HEK293 (cell line): ENCODE results near the gene NOS1.
A peak's percentile ranks its signal among the peaks of the same experiment; 100 is the strongest.
"Not testable (repeated sequence)": the region's sequence is repeated elsewhere in the genome, so short reads cannot be mapped to it uniquely, and the experiment has no call there.

Experiments used
- CTCF ChIA-PET: fragments of 350-600 bp; formaldehyde crosslinking; extraction: SDS; loops from one replicate; lab custom pipeline; 2021; ENCODE audit warnings: antibody characterized with exemption; lab: Yijun Ruan, JAX
- POLR2A ChIA-PET: fragments of 300-600 bp; formaldehyde crosslinking; extraction: SDS; loops from one replicate; lab custom pipeline; 2020; ENCODE audit warnings: antibody characterized with exemption, inconsistent platforms; lab: Yijun Ruan, JAX
- H3K27ac ChIP-seq: fragments of 200-500 bp; sonication (Bioruptor generic); 2 replicates; pipeline ENCODE4 v1.5.1; 2014; ENCODE audit warnings: low read depth, low read length, control low read depth, inconsistent platforms; ENCODE audit errors: extremely low read depth
- H3K36me3 ChIP-seq, 2 experiments: fragments of 200-500 bp in 1 of 2; sonication (Bioruptor generic) in 1 of 2; 1 replicate in 1 of 2; 2 replicates in 1 of 2; pipeline ENCODE4 v1.5.1; 2014 to 2017; ENCODE audit warnings: inconsistent platforms in 2 of 2, low read length in 2 of 2; ENCODE audit not compliant: control insufficient read depth in 2 of 2, insufficient read depth in 1 of 2
- H3K4me1 ChIP-seq: fragments of 200-500 bp; sonication (Bioruptor generic); 2 replicates; pipeline ENCODE4 v1.5.1; 2014; ENCODE audit warnings: mild to moderate bottlenecking, low read length, inconsistent platforms; ENCODE audit not compliant: control insufficient read depth, insufficient read depth
- H3K4me3 ChIP-seq: 2 replicates; pipeline ENCODE4 v1.5.1; 2011; ENCODE audit warnings: low read depth, mild to moderate bottlenecking, control low read depth, low read length, moderate library complexity
- H3K9me3 ChIP-seq: fragments of 200-500 bp; sonication (Bioruptor generic); 2 replicates; pipeline ENCODE4 v1.5.1; 2014; ENCODE audit warnings: low read depth, low read length, inconsistent platforms; ENCODE audit not compliant: control insufficient read depth, insufficient read depth
- EGR2 ChIP-seq: fragments of 450-650 bp; formaldehyde crosslinking; IDR thresholded peaks from 2 replicates; pipeline ENCODE4 v1.5.1; 2016; ENCODE audit warnings: low read depth, missing biosample characterization, missing genetic modification characterization
- GFI1B ChIP-seq: fragments of 450-650 bp; formaldehyde crosslinking; IDR thresholded peaks from 2 replicates; pipeline ENCODE4 v1.5.1; 2016; ENCODE audit warnings: missing biosample characterization, missing genetic modification characterization
- GLI2 ChIP-seq: fragments of 450-650 bp; formaldehyde crosslinking; IDR thresholded peaks from 2 replicates; pipeline ENCODE4; 2017; ENCODE audit warnings: missing biosample characterization, missing genetic modification characterization, low read depth, borderline replicate concordance
- MYNN ChIP-seq: fragments of 450-650 bp; formaldehyde crosslinking; IDR thresholded peaks from 2 replicates; pipeline ENCODE4 v1.5.1; 2016; ENCODE audit warnings: missing biosample characterization, missing genetic modification characterization, borderline replicate concordance
- ZBTB1 ChIP-seq: fragments of 450-650 bp; formaldehyde crosslinking; IDR thresholded peaks from 2 replicates; pipeline ENCODE4 v1.5.1; 2016; ENCODE audit warnings: missing biosample characterization, missing genetic modification characterization
- ZBTB11 ChIP-seq: fragments of 450-650 bp; formaldehyde crosslinking; conservative IDR thresholded peaks from 2 replicates; pipeline ENCODE4 v1.5.1; 2016; ENCODE audit warnings: low read depth, missing biosample characterization, missing genetic modification characterization
- ZBTB21 ChIP-seq: fragments of 450-650 bp; formaldehyde crosslinking; IDR thresholded peaks from 2 replicates; pipeline ENCODE4 v1.5.1; 2017; ENCODE audit warnings: missing biosample characterization, missing genetic modification characterization
- ZBTB8A ChIP-seq: fragments of 450-650 bp; formaldehyde crosslinking; IDR thresholded peaks from 2 replicates; pipeline ENCODE4 v1.5.1; 2016; ENCODE audit warnings: missing biosample characterization, missing genetic modification characterization
- ZNF138 ChIP-seq: fragments of 450-650 bp; formaldehyde crosslinking; IDR thresholded peaks from 2 replicates; pipeline ENCODE4 v1.5.1; 2016; ENCODE audit warnings: missing biosample characterization, missing genetic modification characterization, borderline replicate concordance
- ZNF140 ChIP-seq: fragments of 450-650 bp; formaldehyde crosslinking; IDR thresholded peaks from 2 replicates; pipeline ENCODE4 v1.5.1; 2016; ENCODE audit warnings: missing biosample characterization, missing genetic modification characterization
- ZNF202 ChIP-seq: fragments of 450-650 bp; formaldehyde crosslinking; IDR thresholded peaks from 2 replicates; pipeline ENCODE4 v1.5.1; 2016; ENCODE audit warnings: missing biosample characterization, missing genetic modification characterization, borderline replicate concordance
- ZNF266 ChIP-seq: fragments of 450-650 bp; formaldehyde crosslinking; IDR thresholded peaks from 2 replicates; pipeline ENCODE4 v1.5.1; 2016; ENCODE audit warnings: missing biosample characterization, missing genetic modification characterization, low read depth
- ZNF292 ChIP-seq: fragments of 450-650 bp; formaldehyde crosslinking; IDR thresholded peaks from 2 replicates; pipeline ENCODE4 v1.5.1; 2016; ENCODE audit warnings: low read depth, missing biosample characterization, missing genetic modification characterization, borderline replicate concordance
- ZNF341 ChIP-seq: fragments of 450-650 bp; formaldehyde crosslinking; IDR thresholded peaks from 2 replicates; pipeline ENCODE4; 2016; ENCODE audit warnings: low read depth, missing biosample characterization, missing genetic modification characterization
- ZNF404 ChIP-seq: fragments of 450-650 bp; formaldehyde crosslinking; IDR thresholded peaks from 2 replicates; pipeline ENCODE4 v1.5.1; 2017; ENCODE audit warnings: missing biosample characterization, missing genetic modification characterization
- ZNF510 ChIP-seq: fragments of 450-650 bp; formaldehyde crosslinking; IDR thresholded peaks from 2 replicates; pipeline ENCODE4 v1.5.1; 2018; ENCODE audit warnings: mild to moderate bottlenecking, missing genetic modification characterization, missing biosample characterization; ENCODE audit not compliant: insufficient replicate concordance
- ZNF513 ChIP-seq: fragments of 450-650 bp; IDR thresholded peaks from 2 replicates; pipeline ENCODE4 v1.5.1; 2018; ENCODE audit warnings: missing biosample characterization, missing genetic modification characterization
- ZNF555 ChIP-seq: fragments of 450-650 bp; formaldehyde crosslinking; conservative IDR thresholded peaks from 2 replicates; pipeline ENCODE4 v1.5.1; 2017; ENCODE audit warnings: missing biosample characterization, mild to moderate bottlenecking, missing genetic modification characterization, inconsistent platforms
- ZNF558 ChIP-seq: fragments of 450-650 bp; formaldehyde crosslinking; IDR thresholded peaks from 2 replicates; pipeline ENCODE4 v1.5.1; 2016; ENCODE audit warnings: missing biosample characterization, missing genetic modification characterization
- ZNF560 ChIP-seq: fragments of 450-650 bp; formaldehyde crosslinking; IDR thresholded peaks from 2 replicates; pipeline ENCODE4 v1.5.1; 2017; ENCODE audit warnings: missing biosample characterization, missing genetic modification characterization, borderline replicate concordance
- ZNF623 ChIP-seq: fragments of 450-650 bp; formaldehyde crosslinking; IDR thresholded peaks from 2 replicates; pipeline ENCODE4 v1.5.1; 2016; ENCODE audit warnings: missing biosample characterization, missing genetic modification characterization
- ZNF654 ChIP-seq: fragments of 450-650 bp; formaldehyde crosslinking; IDR thresholded peaks from 2 replicates; pipeline ENCODE4 v1.5.1; 2016; ENCODE audit warnings: low read depth, missing biosample characterization, missing genetic modification characterization
- ZNF791 ChIP-seq: fragments of 450-650 bp; formaldehyde crosslinking; IDR thresholded peaks from 2 replicates; pipeline ENCODE4 v1.5.1; 2016; ENCODE audit warnings: missing biosample characterization, missing genetic modification characterization
- ZXDB ChIP-seq: fragments of 450-650 bp; formaldehyde crosslinking; IDR thresholded peaks from 2 replicates; pipeline ENCODE4 v1.5.1; 2016; ENCODE audit warnings: missing biosample characterization, missing genetic modification characterization

Gene NOS1

GRCh38 chr12:117199956-117200744 lies 161.3 kb downstream of the NOS1 start (continued):
- TF ChIP-seq ZBTB11 (tag by site-specific recombination) (peak; percentile 79), ZXDB (tag by site-specific recombination) (peak; percentile 66; the same call in 1 of the 2 replicates), ZNF560 (tag by site-specific recombination) (peak; percentile 95), ZNF140 (tag by site-specific recombination) (peak; percentile 76; the same call in 1 of the 2 replicates), ZNF654 (tag by site-specific recombination) (peak; percentile 44), ZBTB8A (tag by site-specific recombination) (peak; percentile 74), ZNF555 (tag by site-specific recombination) (peak; percentile 85), ZNF292 (tag by site-specific recombination) (peak; percentile 68; the same call in 1 of the 2 replicates), GLI2 (peak; percentile 81; the same call in 1 of the 2 replicates), ZNF623 (tag by site-specific recombination) (peak; percentile 76), ZNF791 (0 out of 2 replicates have a peak, but pooled peaks have one; percentile 16), MYNN (peak; percentile 38; the same call in 1 of the 2 replicates), ZNF341 (tag by site-specific recombination) (0 out of 2 replicates have a peak, but pooled peaks have one; percentile 18), ZBTB1 (tag by site-specific recombination) (peak; percentile 81; the same call in 1 of the 2 replicates), ZNF138 (tag by site-specific recombination) (0 out of 2 replicates have a peak, but pooled peaks have one; percentile 22), ZNF558 (tag by site-specific recombination) (peak; percentile 73), ZNF202 (peak; percentile 81; the same call in 1 of the 2 replicates), ZNF266 (peak; percentile 76), ZNF513 (tag by site-specific recombination) (peak; percentile 62; the same call in 1 of the 2 replicates), GFI1B (tag by site-specific recombination) (peak; percentile 32; the same call in 1 of the 2 replicates), ZNF510 (tag by site-specific recombination) (peak; percentile 75), ZBTB21 (peak; percentile 39; the same call in 1 of the 2 replicates), ZNF404 (tag by site-specific recombination) (peak; percentile 67; the same call in 1 of the 2 replicates), EGR2 (tag by site-specific recombination) (peak; percentile 98)

GRCh38 chr12:117196334-117196733 lies 165.1 kb downstream of the NOS1 start:
- POLR2A ChIA-PET, H3K4me1 ChIP-seq, H3K36me3 ChIP-seq, H3K9me3 ChIP-seq, H3K27ac ChIP-seq, H3K4me3 ChIP-seq: not testable (repeated sequence)
- CTCF ChIA-PET, result interaction anchor here (2.3 kb wide), 1 partner anchor 16 kb away, joined by 16 read pairs; no protein-coding TSS in a partner anchor
